HepG2 (cell line): ENCODE results near the gene PFKL. TPM values are rescaled to one million over a fixed set of nuclear protein-coding genes. Genes with fewer than 3 reads are reported as not detected.

Experiments
- ARNTL ChIP-seq: sonication (generic); formaldehyde crosslinking; IDR thresholded peaks from 2 replicates; pipeline ENCODE4 v1.4.0; 2020; ENCODE audit warnings: mild to moderate bottlenecking, missing genetic modification reagents
- CC2D1A ChIP-seq: sonication (generic); formaldehyde crosslinking; IDR thresholded peaks from 2 replicates; pipeline ENCODE4 v1.8.1; 2023; ENCODE audit warnings: mild to moderate bottlenecking, missing genetic modification reagents
- DNMT1 ChIP-seq: sonication (generic); formaldehyde crosslinking; IDR thresholded peaks from 2 replicates; pipeline ENCODE4 v1.5.1; 2020; ENCODE audit warnings: mild to moderate bottlenecking, missing genetic modification reagents
- IRX3 ChIP-seq: sonication (generic); formaldehyde crosslinking; IDR thresholded peaks from 2 replicates; pipeline ENCODE4 v1.8.1; 2023; ENCODE audit warnings: mild to moderate bottlenecking, low read depth, missing genetic modification reagents, borderline replicate concordance
- PHB2 ChIP-seq: fragments of 450-650 bp; IDR thresholded peaks from 2 replicates; pipeline ENCODE4 v1.6.1; 2018; ENCODE audit not compliant: partially characterized antibody
- ZNF282 ChIP-seq: fragments of 450-650 bp; IDR thresholded peaks from 2 replicates; pipeline ENCODE4 v1.6.1; 2018; ENCODE audit not compliant: partially characterized antibody
- ZNF740 ChIP-seq: sonication (generic); formaldehyde crosslinking; IDR thresholded peaks from 2 replicates; pipeline ENCODE4 v1.4.0; 2020; ENCODE audit warnings: missing genetic modification reagents
- polyA plus RNA-seq, 8 experiments: library from polyadenylated mRNA; depleted of rRNA in 3 of 8; stranded (reverse) in 7 of 8; unstranded in 1 of 8; fragments of >200 nt; fragmentation: Illumina TruSeq in 4 of 8; extraction: Trizol in 4 of 8; gene quantifications; 2 replicates each; pipeline versions ENCODE4 v1.2.1 to v1.2.3, GENCODE V29; 2011 to 2016; ENCODE audit warnings: low read depth in 4 of 8, missing spikeins in 1 of 8, mixed read lengths in 1 of 8; ENCODE audit not compliant: insufficient read depth in 1 of 8
- total RNA-seq, 5 experiments: library from RNA; depleted of rRNA; stranded (reverse); fragments of >200 nt; fragmentation: Illumina TruSeq; extraction: Trizol; gene quantifications; 2 replicates each; pipeline ENCODE4 v1.2.3, GENCODE V29; 2016; ENCODE audit warnings: low read depth in 1 of 5
- TF ChIP-seq, protein P1 (sequence below): sonication (generic); formaldehyde crosslinking; IDR thresholded peaks from 2 replicates; pipeline ENCODE4 v1.8.0; 2022; ENCODE audit warnings: mild to moderate bottlenecking, missing genetic modification reagents, moderate library complexity
- TF ChIP-seq, protein P2 (sequence below): sonication (generic); formaldehyde crosslinking; IDR thresholded peaks from 2 replicates; pipeline ENCODE4 v1.4.0; 2020; ENCODE audit warnings: mild to moderate bottlenecking, missing genetic modification reagents, borderline replicate concordance
- TF ChIP-seq, protein P3 (sequence below): sonication (generic); formaldehyde crosslinking; IDR thresholded peaks from 2 replicates; pipeline ENCODE4 v1.5.0; 2020; ENCODE audit warnings: missing genetic modification reagents
- TF ChIP-seq, protein P4 (sequence below): sonication (generic); formaldehyde crosslinking; IDR thresholded peaks from 2 replicates; pipeline ENCODE4 v1.8.1; 2022; ENCODE audit warnings: low read depth, mild to moderate bottlenecking, missing genetic modification reagents

The PFKL gene
- total and polyA plus RNA-seq, 2 of the 13 experiments (the other 11 are each of a cell fraction or from before 2014, with no cell fraction given): 92.8 to 106 TPM

GRCh38 chr21:44289381-44290010 is 10.4 kb upstream of the PFKL start (continued):
- TF ChIP-seq, protein P1, sequence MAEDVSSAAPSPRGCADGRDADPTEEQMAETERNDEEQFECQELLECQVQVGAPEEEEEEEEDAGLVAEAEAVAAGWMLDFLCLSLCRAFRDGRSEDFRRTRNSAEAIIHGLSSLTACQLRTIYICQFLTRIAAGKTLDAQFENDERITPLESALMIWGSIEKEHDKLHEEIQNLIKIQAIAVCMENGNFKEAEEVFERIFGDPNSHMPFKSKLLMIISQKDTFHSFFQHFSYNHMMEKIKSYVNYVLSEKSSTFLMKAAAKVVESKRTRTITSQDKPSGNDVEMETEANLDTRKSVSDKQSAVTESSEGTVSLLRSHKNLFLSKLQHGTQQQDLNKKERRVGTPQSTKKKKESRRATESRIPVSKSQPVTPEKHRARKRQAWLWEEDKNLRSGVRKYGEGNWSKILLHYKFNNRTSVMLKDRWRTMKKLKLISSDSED (CRISPR knock-in tag): no peak
- TF ChIP-seq IRX3 (CRISPR knock-in tag): no peak
- no peak for TF ChIP-seq ARNTL
- no peak for TF ChIP-seq ZNF282
- no peak for TF ChIP-seq CC2D1A
- no peak for TF ChIP-seq DNMT1 (CRISPR knock-in tag)
- TF ChIP-seq, protein P2, sequence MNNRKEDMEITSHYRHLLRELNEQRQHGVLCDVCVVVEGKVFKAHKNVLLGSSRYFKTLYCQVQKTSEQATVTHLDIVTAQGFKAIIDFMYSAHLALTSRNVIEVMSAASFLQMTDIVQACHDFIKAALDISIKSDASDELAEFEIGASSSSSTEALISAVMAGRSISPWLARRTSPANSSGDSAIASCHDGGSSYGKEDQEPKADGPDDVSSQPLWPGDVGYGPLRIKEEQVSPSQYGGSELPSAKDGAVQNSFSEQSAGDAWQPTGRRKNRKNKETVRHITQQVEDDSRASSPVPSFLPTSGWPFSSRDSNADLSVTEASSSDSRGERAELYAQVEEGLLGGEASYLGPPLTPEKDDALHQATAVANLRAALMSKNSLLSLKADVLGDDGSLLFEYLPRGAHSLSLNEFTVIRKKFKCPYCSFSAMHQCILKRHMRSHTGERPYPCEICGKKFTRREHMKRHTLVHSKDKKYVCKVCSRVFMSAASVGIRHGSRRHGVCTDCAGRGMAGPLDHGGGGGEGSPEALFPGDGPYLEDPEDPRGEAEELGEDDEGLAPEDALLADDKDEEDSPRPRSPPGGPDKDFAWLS (CRISPR knock-in tag): no peak
- no peak for TF ChIP-seq PHB2
- TF ChIP-seq, protein P3, sequence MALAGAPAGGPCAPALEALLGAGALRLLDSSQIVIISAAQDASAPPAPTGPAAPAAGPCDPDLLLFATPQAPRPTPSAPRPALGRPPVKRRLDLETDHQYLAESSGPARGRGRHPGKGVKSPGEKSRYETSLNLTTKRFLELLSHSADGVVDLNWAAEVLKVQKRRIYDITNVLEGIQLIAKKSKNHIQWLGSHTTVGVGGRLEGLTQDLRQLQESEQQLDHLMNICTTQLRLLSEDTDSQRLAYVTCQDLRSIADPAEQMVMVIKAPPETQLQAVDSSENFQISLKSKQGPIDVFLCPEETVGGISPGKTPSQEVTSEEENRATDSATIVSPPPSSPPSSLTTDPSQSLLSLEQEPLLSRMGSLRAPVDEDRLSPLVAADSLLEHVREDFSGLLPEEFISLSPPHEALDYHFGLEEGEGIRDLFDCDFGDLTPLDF (CRISPR knock-in tag): no peak
- TF ChIP-seq ZNF740 (CRISPR knock-in tag): no peak
- TF ChIP-seq, protein P4, sequence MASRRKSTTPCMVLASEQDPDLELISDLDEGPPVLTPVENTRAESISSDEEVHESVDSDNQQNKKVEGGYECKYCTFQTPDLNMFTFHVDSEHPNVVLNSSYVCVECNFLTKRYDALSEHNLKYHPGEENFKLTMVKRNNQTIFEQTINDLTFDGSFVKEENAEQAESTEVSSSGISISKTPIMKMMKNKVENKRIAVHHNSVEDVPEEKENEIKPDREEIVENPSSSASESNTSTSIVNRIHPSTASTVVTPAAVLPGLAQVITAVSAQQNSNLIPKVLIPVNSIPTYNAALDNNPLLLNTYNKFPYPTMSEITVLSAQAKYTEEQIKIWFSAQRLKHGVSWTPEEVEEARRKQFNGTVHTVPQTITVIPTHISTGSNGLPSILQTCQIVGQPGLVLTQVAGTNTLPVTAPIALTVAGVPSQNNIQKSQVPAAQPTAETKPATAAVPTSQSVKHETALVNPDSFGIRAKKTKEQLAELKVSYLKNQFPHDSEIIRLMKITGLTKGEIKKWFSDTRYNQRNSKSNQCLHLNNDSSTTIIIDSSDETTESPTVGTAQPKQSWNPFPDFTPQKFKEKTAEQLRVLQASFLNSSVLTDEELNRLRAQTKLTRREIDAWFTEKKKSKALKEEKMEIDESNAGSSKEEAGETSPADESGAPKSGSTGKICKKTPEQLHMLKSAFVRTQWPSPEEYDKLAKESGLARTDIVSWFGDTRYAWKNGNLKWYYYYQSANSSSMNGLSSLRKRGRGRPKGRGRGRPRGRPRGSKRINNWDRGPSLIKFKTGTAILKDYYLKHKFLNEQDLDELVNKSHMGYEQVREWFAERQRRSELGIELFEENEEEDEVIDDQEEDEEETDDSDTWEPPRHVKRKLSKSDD (CRISPR knock-in tag): no peak
- TF ChIP-seq, all 625 proteins: peak for 0
